Activated CD4-positive, alpha-beta memory T cell treated with anti-CD3 and anti-CD28 coated beads, Interleukin-2, amount 10 ng/mL, durations not matched to agents 7 days and 5 days (primary cell): ENCODE measurements around the gene CYBRD1. TPM values are rescaled to one million over a fixed set of nuclear protein-coding genes. Genes with fewer than 3 reads are reported as not detected.
A peak's percentile ranks its signal among the peaks of the same experiment; 100 is the strongest.

Experiments
- CTCF ChIA-PET: fragments of 350-600 bp; sonication (Branson Sonifier 250); formaldehyde crosslinking; loops from one replicate; lab custom pipeline; 2021; ENCODE audit warnings: antibody characterized with exemption, inconsistent platforms; lab: Charles Lee
- POLR2A ChIA-PET: fragments of 350-600 bp; sonication (Branson Sonifier 250); formaldehyde crosslinking; loops from one replicate; lab custom pipeline; 2021; ENCODE audit warnings: antibody characterized with exemption; lab: Charles Lee
- DNase-seq: peaks from one replicate; pipeline ENCODE4 v3.0.0-alpha.2; 2020
- H3K27ac Mint-ChIP-seq: one replicate; pipeline ENCODE4 v1.8.0; 2021; ENCODE audit warnings: mild to moderate bottlenecking, mixed read lengths
- H3K27me3 Mint-ChIP-seq: one replicate; pipeline ENCODE4 v1.8.0; 2021; ENCODE audit warnings: mixed read lengths
- H3K36me3 Mint-ChIP-seq: one replicate; pipeline ENCODE4 v1.8.0; 2021; ENCODE audit warnings: low read depth, mixed read lengths
- H3K4me1 Mint-ChIP-seq: one replicate; pipeline ENCODE4 v1.8.0; 2021; ENCODE audit warnings: mixed read lengths
- H3K4me3 Mint-ChIP-seq: one replicate; pipeline ENCODE4 v1.8.0; 2021; ENCODE audit warnings: mild to moderate bottlenecking, mixed read lengths
- H3K9me3 Mint-ChIP-seq: one replicate; pipeline ENCODE4 v1.8.0; 2021; ENCODE audit warnings: mixed read lengths
- total RNA-seq, 2 experiments: library from RNA; stranded (reverse); gene quantifications; one replicate each; pipeline ENCODE4 v1.2.3, GENCODE V29; 2021

The CYBRD1 gene
- under 1 TPM; 0.88 to 0.93 TPM for total RNA-seq

GRCh38 chr2:171522052-171522787, at the start of gene CYBRD1:
Gene CYBRD1 (plus strand): TSS chr2:171522474. CDS start chr2:171522546, 72 bp downstream.
- peaks cover 56% of the 10 kb centered on the region for H3K27me3 Mint-ChIP-seq

GRCh38 chr2:171475979-171476378, 46.3 kb upstream of the CYBRD1 start:
- H3K4me3 Mint-ChIP-seq, result no peak overlapping the region
- H3K9me3 Mint-ChIP-seq, result no peaks in the 10 kb centered on the region
- H3K4me1 Mint-ChIP-seq, result peaks cover 5% of the 10 kb centered on the region
- peaks cover 28% of the 10 kb centered on the region for H3K36me3 Mint-ChIP-seq
- ChIA-PET CTCF (no interaction called here), POLR2A (no interaction called here)
- no peak overlapping the region for H3K27ac Mint-ChIP-seq
- DNase-seq, result no peak
- no peaks in the 10 kb centered on the region for H3K27me3 Mint-ChIP-seq

More at GRCh38 chr2:171522052-171522787, at the start of gene CYBRD1:
- Mint-ChIP-seq H3K4me1 (peaks cover 12% of the 10 kb centered on the region), H3K27ac (no peak within 1 kb of the TSS), H3K9me3 (no peaks in the 10 kb centered on the region), H3K4me3 (peak within 1 kb of the TSS; percentile 77), H3K36me3 (no peaks in the 10 kb centered on the region)
- POLR2A ChIA-PET, result no interaction called here
- no peak for DNase-seq
- CTCF ChIA-PET, result interaction anchor here (1.2 kb wide), 1 partner anchor 12 kb away, joined by 3 read pairs; no protein-coding TSS in a partner anchor

- peaks cover 31% of the 10 kb centered on the region for H3K36me3 Mint-ChIP-seq
- peaks cover 6% of the 10 kb centered on the region for H3K4me1 Mint-ChIP-seq
- CTCF ChIA-PET, result no interaction called here
These were observed 43.9 kb upstream of the CYBRD1 start for GRCh38 chr2:171478345-171478744.

GRCh38 chr2:171479154-171479814, 43.0 kb upstream of the CYBRD1 start:
- H3K27ac Mint-ChIP-seq, result no peak overlapping the region
- ChIA-PET POLR2A (no interaction called here), CTCF (no interaction called here)
- no peaks in the 10 kb centered on the region for H3K9me3 Mint-ChIP-seq
- DNase-seq, result no peak
- H3K4me3 Mint-ChIP-seq, result no peak overlapping the region
- H3K4me1 Mint-ChIP-seq, result peaks cover 6% of the 10 kb centered on the region
- no peaks in the 10 kb centered on the region for H3K27me3 Mint-ChIP-seq
- H3K36me3 Mint-ChIP-seq, result peaks cover 26% of the 10 kb centered on the region

More at GRCh38 chr2:171478345-171478744, 43.9 kb upstream of the CYBRD1 start:
- H3K27ac Mint-ChIP-seq, result no peak overlapping the region
- DNase-seq, result no peak
- H3K4me3 Mint-ChIP-seq, result no peak overlapping the region
- POLR2A ChIA-PET, result no interaction called here
- H3K9me3 Mint-ChIP-seq, result no peaks in the 10 kb centered on the region
- H3K27me3 Mint-ChIP-seq, result no peaks in the 10 kb centered on the region

GRCh38 chr2:171480908-171481307, 41.4 kb upstream of the CYBRD1 start:
- no peaks in the 10 kb centered on the region for H3K9me3 Mint-ChIP-seq
- peaks cover 16% of the 10 kb centered on the region for H3K4me1 Mint-ChIP-seq
- no peaks in the 10 kb centered on the region for H3K27me3 Mint-ChIP-seq
- CTCF ChIA-PET, result no interaction called here
- H3K27ac Mint-ChIP-seq, result no peak overlapping the region
- H3K4me3 Mint-ChIP-seq, result no peak overlapping the region
- POLR2A ChIA-PET, result no interaction called here
- DNase-seq, result no peak
- H3K36me3 Mint-ChIP-seq, result peaks cover 26% of the 10 kb centered on the region

- H3K4me1 Mint-ChIP-seq, result peaks cover 16% of the 10 kb centered on the region
- H3K27me3 Mint-ChIP-seq, result no peaks in the 10 kb centered on the region
- ChIA-PET CTCF (no interaction called here), POLR2A (no interaction called here)
- no peak overlapping the region for H3K4me3 Mint-ChIP-seq
- DNase-seq, result no peak
- no peaks in the 10 kb centered on the region for H3K9me3 Mint-ChIP-seq
- H3K27ac Mint-ChIP-seq, result no peak overlapping the region
- H3K36me3 Mint-ChIP-seq, result peaks cover 31% of the 10 kb centered on the region
These were observed 40.0 kb upstream of the CYBRD1 start for GRCh38 chr2:171482308-171482707.

GRCh38 chr2:171482877-171483276, 39.4 kb upstream of the CYBRD1 start:
- Mint-ChIP-seq H3K4me1 (peaks cover 16% of the 10 kb centered on the region), H3K36me3 (peaks cover 34% of the 10 kb centered on the region), H3K4me3 (no peak overlapping the region), H3K27ac (no peak overlapping the region), H3K9me3 (no peaks in the 10 kb centered on the region), H3K27me3 (no peaks in the 10 kb centered on the region)
- POLR2A ChIA-PET, result interaction anchor here (0.5 kb wide), 1 partner anchor 469 kb away, joined by 3 read pairs; no protein-coding TSS in a partner anchor
- CTCF ChIA-PET, result interaction anchor here (0.6 kb wide), 1 partner anchor 44 kb away, joined by 4 read pairs; no protein-coding TSS in a partner anchor
- no peak for DNase-seq

- Mint-ChIP-seq H3K4me1 (peaks cover 16% of the 10 kb centered on the region), H3K4me3 (no peak overlapping the region), H3K9me3 (peaks cover 3% of the 10 kb centered on the region), H3K36me3 (peaks cover 34% of the 10 kb centered on the region), H3K27ac (no peak overlapping the region), H3K27me3 (no peaks in the 10 kb centered on the region)
- DNase-seq, result no peak
- ChIA-PET CTCF (no interaction called here), POLR2A (no interaction called here)
These were observed 38.5 kb upstream of the CYBRD1 start for GRCh38 chr2:171483793-171484192.

- peaks cover 36% of the 10 kb centered on the region for H3K36me3 Mint-ChIP-seq
- peaks cover 12% of the 10 kb centered on the region for H3K4me1 Mint-ChIP-seq
- ChIA-PET POLR2A (no interaction called here), CTCF (no interaction called here)
- H3K27me3 Mint-ChIP-seq, result no peaks in the 10 kb centered on the region
- H3K9me3 Mint-ChIP-seq, result peaks cover 8% of the 10 kb centered on the region
- DNase-seq, result no peak
- H3K27ac Mint-ChIP-seq, result no peak overlapping the region
- no peak overlapping the region for H3K4me3 Mint-ChIP-seq
These were observed 37.2 kb upstream of the CYBRD1 start for GRCh38 chr2:171485116-171485515.

- no peak for DNase-seq
- no peak overlapping the region for H3K27ac Mint-ChIP-seq
- no peaks in the 10 kb centered on the region for H3K27me3 Mint-ChIP-seq
- peaks cover 12% of the 10 kb centered on the region for H3K4me1 Mint-ChIP-seq
- peaks cover 8% of the 10 kb centered on the region for H3K9me3 Mint-ChIP-seq
- CTCF ChIA-PET, result no interaction called here
- H3K36me3 Mint-ChIP-seq, result peaks cover 24% of the 10 kb centered on the region
- POLR2A ChIA-PET, result no interaction called here
- H3K4me3 Mint-ChIP-seq, result no peak overlapping the region
These were observed 35.1 kb upstream of the CYBRD1 start for GRCh38 chr2:171487201-171487600.

GRCh38 chr2:171487803-171488259, 34.4 kb upstream of the CYBRD1 start:
- Mint-ChIP-seq H3K36me3 (peaks cover 22% of the 10 kb centered on the region), H3K27ac (no peak overlapping the region), H3K9me3 (peaks cover 8% of the 10 kb centered on the region), H3K27me3 (no peaks in the 10 kb centered on the region), H3K4me3 (no peak overlapping the region), H3K4me1 (peaks cover 10% of the 10 kb centered on the region)
- no peak for DNase-seq
- ChIA-PET CTCF (no interaction called here), POLR2A (no interaction called here)

GRCh38 chr2:171490577-171490976, 31.7 kb upstream of the CYBRD1 start:
- ChIA-PET POLR2A (no interaction called here), CTCF (no interaction called here)
- Mint-ChIP-seq H3K27me3 (no peaks in the 10 kb centered on the region), H3K9me3 (peaks cover 8% of the 10 kb centered on the region), H3K36me3 (peaks cover 13% of the 10 kb centered on the region), H3K4me1 (no peaks in the 10 kb centered on the region), H3K27ac (no peak overlapping the region), H3K4me3 (no peak overlapping the region)
- no peak for DNase-seq

GRCh38 chr2:171491292-171491691, 31.0 kb upstream of the CYBRD1 start:
- ChIA-PET POLR2A (no interaction called here), CTCF (no interaction called here)
- Mint-ChIP-seq H3K4me1 (no peaks in the 10 kb centered on the region), H3K27ac (no peak overlapping the region), H3K4me3 (no peak overlapping the region), H3K9me3 (peaks cover 11% of the 10 kb centered on the region), H3K27me3 (no peaks in the 10 kb centered on the region), H3K36me3 (peaks cover 13% of the 10 kb centered on the region)
- DNase-seq, result no peak
